HFFc6 (cell line): ENCODE results near the gene EYA4. TPM values are rescaled to one million over a fixed set of nuclear protein-coding genes. Genes with fewer than 3 reads are reported as not detected.

ENCODE experiments used
- DNase-seq: peaks from one replicate; pipeline ENCODE4 v3.0.0-alpha.2; 2018
- H3K27ac Mint-ChIP-seq: 2 replicates; pipeline ENCODE4 v1.8.0; 2020; ENCODE audit warnings: mild to moderate bottlenecking, mixed read lengths
- H3K27me3 Mint-ChIP-seq: 2 replicates; pipeline ENCODE4 v1.8.0; 2021; ENCODE audit warnings: mild to moderate bottlenecking, moderate library complexity, mixed read lengths; ENCODE audit not compliant: insufficient read depth
- H3K36me3 Mint-ChIP-seq: 2 replicates; pipeline ENCODE4 v1.8.0; 2021; ENCODE audit warnings: low read depth, mixed read lengths
- H3K4me1 Mint-ChIP-seq: 2 replicates; pipeline ENCODE4 v1.8.0; 2020; ENCODE audit warnings: low read depth, mixed read lengths
- H3K4me3 Mint-ChIP-seq: 2 replicates; pipeline ENCODE4 v1.8.0; 2020; ENCODE audit warnings: mild to moderate bottlenecking, moderate library complexity, mixed read lengths
- H3K9me3 Mint-ChIP-seq: 2 replicates; pipeline ENCODE4 v1.8.0; 2020; ENCODE audit warnings: mild to moderate bottlenecking, mixed read lengths
- CTCF ChIP-seq: fragments of 200-600 bp; sonication (generic); IDR thresholded peaks from 2 replicates; pipeline ENCODE4 v1.5.0; 2021; ENCODE audit warnings: antibody characterized with exemption, mild to moderate bottlenecking
- total RNA-seq, 6 experiments: library from RNA; stranded (reverse); fragmentation: NEBNext Ultra II Directional; extraction: Animal tissue kit (Norgen Biotek cat#: 25700); gene quantifications; 2 replicates in 1 of 6; 3 replicates in 5 of 6; pipeline ENCODE4 v1.2.3, GENCODE V29; 2021

The EYA4 gene
- total RNA-seq, 6 experiments from 2014 or later = not detected

- H3K27ac Mint-ChIP-seq = no peak overlapping the region
- DNase-seq = no peak
Measured at GRCh38 chr6:133447924-133448323, 206.8 kb downstream of the EYA4 start.

GRCh38 chr6:133456439-133456838 lies 215.3 kb downstream of the EYA4 start:
- Mint-ChIP-seq H3K27ac (no peak overlapping the region), H3K4me3 (no peak overlapping the region), H3K27me3 (no peaks in the 10 kb centered on the region), H3K36me3 (no peaks in the 10 kb centered on the region), H3K4me1 (no peaks in the 10 kb centered on the region), H3K9me3 (no peaks in the 10 kb centered on the region)
- no peak for DNase-seq
- no peak for TF ChIP-seq CTCF

More at GRCh38 chr6:133447924-133448323, 206.8 kb downstream of the EYA4 start:
- H3K4me1 Mint-ChIP-seq = no peaks in the 10 kb centered on the region
- no peaks in the 10 kb centered on the region for H3K36me3 Mint-ChIP-seq
- TF ChIP-seq CTCF = no peak
- H3K4me3 Mint-ChIP-seq = no peak overlapping the region
- no peaks in the 10 kb centered on the region for H3K27me3 Mint-ChIP-seq
- H3K9me3 Mint-ChIP-seq = no peaks in the 10 kb centered on the region

GRCh38 chr6:133456944-133457343 lies 215.8 kb downstream of the EYA4 start:
- no peak for DNase-seq
- no peak overlapping the region for H3K27ac Mint-ChIP-seq
- TF ChIP-seq CTCF = no peak
- no peaks in the 10 kb centered on the region for H3K36me3 Mint-ChIP-seq
- no peaks in the 10 kb centered on the region for H3K9me3 Mint-ChIP-seq
- no peaks in the 10 kb centered on the region for H3K27me3 Mint-ChIP-seq
- H3K4me1 Mint-ChIP-seq = no peaks in the 10 kb centered on the region
- H3K4me3 Mint-ChIP-seq = no peak overlapping the region

GRCh38 chr6:133460101-133460500 lies 218.9 kb downstream of the EYA4 start:
- no peak for DNase-seq
- Mint-ChIP-seq H3K27ac (no peak overlapping the region), H3K9me3 (no peaks in the 10 kb centered on the region), H3K27me3 (no peaks in the 10 kb centered on the region), H3K4me1 (no peaks in the 10 kb centered on the region), H3K4me3 (no peak overlapping the region), H3K36me3 (no peaks in the 10 kb centered on the region)
- TF ChIP-seq CTCF = no peak

- no peak for DNase-seq
- no peak for TF ChIP-seq CTCF
- Mint-ChIP-seq H3K27me3 (no peaks in the 10 kb centered on the region; the same call in 1 of the 2 replicates), H3K36me3 (no peaks in the 10 kb centered on the region), H3K9me3 (no peaks in the 10 kb centered on the region), H3K4me1 (no peaks in the 10 kb centered on the region), H3K27ac (no peak overlapping the region), H3K4me3 (no peak overlapping the region)
Measured at GRCh38 chr6:133463790-133464189, 222.6 kb downstream of the EYA4 start.

GRCh38 chr6:133466680-133467079 lies 225.5 kb downstream of the EYA4 start:
- no peaks in the 10 kb centered on the region for H3K9me3 Mint-ChIP-seq
- no peak for DNase-seq
- no peak overlapping the region for H3K27ac Mint-ChIP-seq

More at GRCh38 chr6:133466680-133467079, 225.5 kb downstream of the EYA4 start:
- no peaks in the 10 kb centered on the region; the same call in 1 of the 2 replicates for H3K27me3 Mint-ChIP-seq
- H3K4me3 Mint-ChIP-seq = no peak overlapping the region
- no peaks in the 10 kb centered on the region for H3K4me1 Mint-ChIP-seq
- no peaks in the 10 kb centered on the region for H3K36me3 Mint-ChIP-seq
- no peak for TF ChIP-seq CTCF
